NCI-H1694 treated with DMSO at 0.1 percent for 48 hours (cell line): ENCODE measurements around the gene ZNF358.

Experiments used
- DNase-seq: peaks from one replicate; lab custom pipeline; 2025; lab: John Stamatoyannopoulos, UW

The ZNF358 gene

GRCh38 chr19:7520131-7521051, 4.5 kb downstream of the ZNF358 start:
- DNase-seq: no peak

- DNase-seq: no peak
Measured at GRCh38 chr19:7521551-7522071, 5.7 kb downstream of the ZNF358 start.

GRCh38 chr19:7522072-7522922, 6.4 kb downstream of the ZNF358 start, which contains the start of gene MCOLN1:
TSS of gene MCOLN1 (plus strand) at chr19:7522624. CDS start at chr19:7522751, 127 bp downstream.
- peak; percentile 83 for DNase-seq

- no peak for DNase-seq
Measured at GRCh38 chr19:7522923-7523667, 7.2 kb downstream of the ZNF358 start.

- no peak for DNase-seq
Measured at GRCh38 chr19:7524523-7524922, 8.6 kb downstream of the ZNF358 start.

GRCh38 chr19:7524992-7525739, 9.3 kb downstream of the ZNF358 start:
- DNase-seq: no peak

GRCh38 chr19:7526059-7526929, 10.4 kb downstream of the ZNF358 start:
- no peak for DNase-seq

- no peak for DNase-seq
Measured at GRCh38 chr19:7527516-7528191, 11.8 kb downstream of the ZNF358 start.

GRCh38 chr19:7528192-7528519, 12.3 kb downstream of the ZNF358 start:
- DNase-seq: no peak

GRCh38 chr19:7528522-7529245, 12.8 kb downstream of the ZNF358 start:
- DNase-seq: no peak

GRCh38 chr19:7529246-7529600, 13.3 kb downstream of the ZNF358 start:
- DNase-seq: no peak

GRCh38 chr19:7529610-7530490, 13.9 kb downstream of the ZNF358 start:
- no peak for DNase-seq

GRCh38 chr19:7533281-7533885, 17.5 kb downstream of the ZNF358 start:
- no peak for DNase-seq

- DNase-seq: peak; percentile 45
Measured at GRCh38 chr19:7533925-7534480, 18.1 kb downstream of the ZNF358 start.

- DNase-seq: peak; percentile 27
Measured at GRCh38 chr19:7534531-7535046, 18.7 kb downstream of the ZNF358 start.

- DNase-seq: peak; percentile 76
Measured at GRCh38 chr19:7535047-7535997, 19.4 kb downstream of the ZNF358 start, which contains the start of gene PNPLA6. TSS of gene PNPLA6 (plus strand) at chr19:7535717. CDS start at chr19:7535789, 72 bp downstream.
